Loucy (cell line): ENCODE results near the gene PIWIL1.

Experiments used
- H2AFZ ChIP-seq: fragments of 200-600 bp; sonication (generic); 2 replicates; pipeline ENCODE4 v1.6.0; 2016; ENCODE audit warnings: antibody characterized with exemption, mild to moderate bottlenecking, low read length, moderate library complexity
- H3F3A ChIP-seq: fragments of 200-600 bp; 2 replicates; pipeline ENCODE4 v1.6.0; 2016; ENCODE audit warnings: antibody characterized with exemption, low read depth, mild to moderate bottlenecking
- H3K27me3 ChIP-seq: fragments of 200-600 bp; sonication (generic); 2 replicates; pipeline ENCODE4 v1.6.1; 2014; ENCODE audit warnings: low read length, mild to moderate bottlenecking; ENCODE audit not compliant: insufficient read depth, poor library complexity, severe bottlenecking
- H3K36me3 ChIP-seq: fragments of 200-600 bp; sonication (generic); 2 replicates; pipeline ENCODE4 v1.6.1; 2016; ENCODE audit warnings: low read length; ENCODE audit not compliant: insufficient read depth
- H3K4me1 ChIP-seq: fragments of 200-600 bp; sonication (generic); 2 replicates; pipeline ENCODE4 v1.5.1; 2014; ENCODE audit warnings: low read length, mild to moderate bottlenecking; ENCODE audit not compliant: insufficient read depth, poor library complexity, severe bottlenecking
- H3K4me2 ChIP-seq: fragments of 200-600 bp; sonication (generic); 2 replicates; pipeline ENCODE4 v1.6.0; 2014; ENCODE audit warnings: antibody characterized with exemption, low read length, low read depth, mild to moderate bottlenecking; ENCODE audit not compliant: poor library complexity, severe bottlenecking
- H3K4me3 ChIP-seq: fragments of 200-600 bp; sonication (generic); 2 replicates; pipeline ENCODE4 v1.5.1; 2014; ENCODE audit warnings: low read length, mild to moderate bottlenecking, mixed read lengths; ENCODE audit not compliant: poor library complexity, severe bottlenecking
- H3K79me2 ChIP-seq: fragments of 200-600 bp; sonication (generic); 2 replicates; pipeline ENCODE4 v1.6.1; 2014; ENCODE audit warnings: low read length; ENCODE audit not compliant: insufficient read depth
- H3K9ac ChIP-seq: fragments of 200-600 bp; sonication (generic); 2 replicates; pipeline ENCODE4 v1.6.0; 2014; ENCODE audit warnings: mild to moderate bottlenecking, low read depth, low read length, moderate library complexity; ENCODE audit not compliant: poor library complexity, severe bottlenecking
- H3K9me2 ChIP-seq: fragments of 200-600 bp; sonication (generic); replicated peaks from 2 replicates; pipeline ENCODE4 v1.6.1; 2016; ENCODE audit warnings: low read depth, low read length, mixed read lengths
- H3K9me3 ChIP-seq: fragments of 200-600 bp; sonication (generic); 2 replicates; pipeline ENCODE4 v1.6.1; 2014; ENCODE audit warnings: mild to moderate bottlenecking, antibody characterized with exemption, low read length, low read depth; ENCODE audit not compliant: insufficient read depth
- H4K20me1 ChIP-seq: fragments of 200-600 bp; sonication (generic); 2 replicates; pipeline ENCODE4 v1.6.0; 2014; ENCODE audit warnings: antibody characterized with exemption, low read length, mild to moderate bottlenecking; ENCODE audit not compliant: insufficient read depth, poor library complexity, severe bottlenecking
- EZH2phosphoT487 ChIP-seq: fragments of 200-600 bp; IDR thresholded peaks from 2 replicates; pipeline ENCODE4 v1.6.1; 2018; ENCODE audit warnings: antibody characterized with exemption, mild to moderate bottlenecking, moderate library complexity, borderline replicate concordance
- TF ChIP-seq, protein P1 (sequence below): fragments of 200-600 bp; sonication (generic); conservative IDR thresholded peaks from 2 replicates; pipeline ENCODE4 v1.5.1; 2014; ENCODE audit warnings: mild to moderate bottlenecking, antibody characterized with exemption, low read length

Gene PIWIL1

GRCh38 chr12:130367003-130367402, 29.3 kb downstream of the PIWIL1 start:
- Histone ChIP-seq H2AFZ (no peak overlapping the region), H3K79me2 (no peaks in the 10 kb centered on the region), H3K9ac (no peak overlapping the region), H3K4me2 (no peak overlapping the region), H3K9me3 (no peaks in the 10 kb centered on the region), H3K4me1 (no peaks in the 10 kb centered on the region), H3K4me3 (no peak overlapping the region), H3K27me3 (no peaks in the 10 kb centered on the region), H3K9me2 (no peaks in the 10 kb centered on the region), H3K36me3 (no peaks in the 10 kb centered on the region), H4K20me1 (no peaks in the 10 kb centered on the region), H3F3A (no peaks in the 10 kb centered on the region)
- TF ChIP-seq, protein P1, sequence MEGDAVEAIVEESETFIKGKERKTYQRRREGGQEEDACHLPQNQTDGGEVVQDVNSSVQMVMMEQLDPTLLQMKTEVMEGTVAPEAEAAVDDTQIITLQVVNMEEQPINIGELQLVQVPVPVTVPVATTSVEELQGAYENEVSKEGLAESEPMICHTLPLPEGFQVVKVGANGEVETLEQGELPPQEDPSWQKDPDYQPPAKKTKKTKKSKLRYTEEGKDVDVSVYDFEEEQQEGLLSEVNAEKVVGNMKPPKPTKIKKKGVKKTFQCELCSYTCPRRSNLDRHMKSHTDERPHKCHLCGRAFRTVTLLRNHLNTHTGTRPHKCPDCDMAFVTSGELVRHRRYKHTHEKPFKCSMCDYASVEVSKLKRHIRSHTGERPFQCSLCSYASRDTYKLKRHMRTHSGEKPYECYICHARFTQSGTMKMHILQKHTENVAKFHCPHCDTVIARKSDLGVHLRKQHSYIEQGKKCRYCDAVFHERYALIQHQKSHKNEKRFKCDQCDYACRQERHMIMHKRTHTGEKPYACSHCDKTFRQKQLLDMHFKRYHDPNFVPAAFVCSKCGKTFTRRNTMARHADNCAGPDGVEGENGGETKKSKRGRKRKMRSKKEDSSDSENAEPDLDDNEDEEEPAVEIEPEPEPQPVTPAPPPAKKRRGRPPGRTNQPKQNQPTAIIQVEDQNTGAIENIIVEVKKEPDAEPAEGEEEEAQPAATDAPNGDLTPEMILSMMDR: no peak

DNA sequence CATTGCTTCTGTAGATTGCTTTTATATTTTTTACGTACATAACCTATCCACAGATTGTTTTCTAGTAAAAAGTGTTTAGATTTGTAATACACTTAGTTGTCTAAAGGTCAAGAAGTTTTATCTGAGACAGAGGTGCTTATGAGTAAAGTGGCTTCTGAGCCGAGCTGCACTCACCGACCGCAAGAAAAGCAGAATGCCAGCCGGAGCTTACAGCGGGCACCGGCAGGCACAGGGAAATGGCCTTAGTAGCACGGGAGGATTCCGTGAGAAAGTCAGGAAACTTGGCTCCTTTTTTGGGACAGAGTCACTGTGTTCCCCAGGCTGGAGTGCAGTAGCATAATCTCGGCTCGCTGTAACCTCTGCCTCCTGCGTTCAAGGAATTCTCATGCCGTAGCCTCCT, 29.8 kb downstream of the PIWIL1 start:
- H2AFZ ChIP-seq: no peak overlapping the region
- H3K4me3 ChIP-seq: no peak overlapping the region
- H3F3A ChIP-seq: no peaks in the 10 kb centered on the region
- H3K9me3 ChIP-seq: no peaks in the 10 kb centered on the region
- no peak overlapping the region for H3K9ac ChIP-seq
- no peaks in the 10 kb centered on the region for H3K79me2 ChIP-seq
- H3K36me3 ChIP-seq: no peaks in the 10 kb centered on the region
- H3K9me2 ChIP-seq: no peaks in the 10 kb centered on the region
- TF ChIP-seq, protein P1: no peak
- no peak for TF ChIP-seq EZH2phosphoT487
- no peaks in the 10 kb centered on the region for H3K4me1 ChIP-seq
- no peaks in the 10 kb centered on the region for H4K20me1 ChIP-seq
- no peak overlapping the region for H3K4me2 ChIP-seq
- H3K27me3 ChIP-seq: no peaks in the 10 kb centered on the region

DNA sequence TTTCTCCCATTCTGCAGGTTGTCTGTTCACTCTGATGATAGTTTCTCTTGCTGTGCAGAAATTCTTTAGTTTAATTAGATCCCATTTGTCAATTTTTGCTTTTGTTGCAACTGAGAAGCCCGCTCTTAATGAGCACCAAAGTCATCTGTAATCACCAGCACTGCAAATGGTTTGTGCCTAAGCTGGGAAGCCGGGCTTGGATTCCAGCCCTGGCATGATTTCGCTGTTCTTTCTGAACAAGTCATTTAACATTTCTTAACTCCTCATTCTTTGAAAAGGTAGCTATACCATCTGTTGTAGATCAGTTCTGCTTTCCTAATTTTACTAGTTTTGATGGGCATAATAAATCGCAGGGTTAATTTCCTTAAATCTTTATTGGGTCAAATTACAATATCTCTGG, 32.1 kb downstream of the PIWIL1 start:
- TF ChIP-seq EZH2phosphoT487: no peak
- TF ChIP-seq, protein P1: no peak
- H3K4me3 ChIP-seq: no peak overlapping the region
- no peak overlapping the region for H3K4me2 ChIP-seq
- no peak overlapping the region for H3K9ac ChIP-seq
- H3K27me3 ChIP-seq: no peaks in the 10 kb centered on the region
- no peak overlapping the region for H2AFZ ChIP-seq
- no peaks in the 10 kb centered on the region for H3K36me3 ChIP-seq
- H3K4me1 ChIP-seq: no peaks in the 10 kb centered on the region
- no peaks in the 10 kb centered on the region for H4K20me1 ChIP-seq
- no peaks in the 10 kb centered on the region for H3K79me2 ChIP-seq
- no peaks in the 10 kb centered on the region for H3K9me3 ChIP-seq
- no peaks in the 10 kb centered on the region for H3F3A ChIP-seq
- H3K9me2 ChIP-seq: no peaks in the 10 kb centered on the region
